GM19455 (cell line): ENCODE data around the gene RETREG2.

Experiments
- ATAC-seq: cut with Tn5 transposase; IDR thresholded peaks from one replicate; pipeline ENCODE4 v1.9.1; 2021; ENCODE audit not compliant: unreplicated experiment

Gene RETREG2

DNA sequence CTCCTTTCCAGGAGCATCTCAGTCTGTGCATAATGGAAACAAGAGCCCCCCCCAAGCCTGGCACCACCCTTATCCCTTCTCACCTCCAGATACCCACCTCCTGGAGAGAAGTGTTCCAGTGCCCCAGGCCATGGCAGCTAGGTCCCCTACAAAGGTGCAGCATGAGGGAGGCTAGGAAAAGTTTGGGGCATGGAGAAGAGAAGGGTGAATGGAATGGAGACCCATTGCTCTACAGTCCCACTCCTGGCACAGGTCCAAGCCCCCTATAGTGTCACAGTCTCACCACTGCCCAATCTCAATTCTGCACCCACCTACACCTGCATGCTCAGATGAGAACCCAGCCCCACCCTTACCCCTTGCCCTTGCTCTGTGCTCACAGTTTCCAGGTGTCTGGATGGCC, 9.1 kb upstream of the RETREG2 start:
- no peak for ATAC-seq

DNA sequence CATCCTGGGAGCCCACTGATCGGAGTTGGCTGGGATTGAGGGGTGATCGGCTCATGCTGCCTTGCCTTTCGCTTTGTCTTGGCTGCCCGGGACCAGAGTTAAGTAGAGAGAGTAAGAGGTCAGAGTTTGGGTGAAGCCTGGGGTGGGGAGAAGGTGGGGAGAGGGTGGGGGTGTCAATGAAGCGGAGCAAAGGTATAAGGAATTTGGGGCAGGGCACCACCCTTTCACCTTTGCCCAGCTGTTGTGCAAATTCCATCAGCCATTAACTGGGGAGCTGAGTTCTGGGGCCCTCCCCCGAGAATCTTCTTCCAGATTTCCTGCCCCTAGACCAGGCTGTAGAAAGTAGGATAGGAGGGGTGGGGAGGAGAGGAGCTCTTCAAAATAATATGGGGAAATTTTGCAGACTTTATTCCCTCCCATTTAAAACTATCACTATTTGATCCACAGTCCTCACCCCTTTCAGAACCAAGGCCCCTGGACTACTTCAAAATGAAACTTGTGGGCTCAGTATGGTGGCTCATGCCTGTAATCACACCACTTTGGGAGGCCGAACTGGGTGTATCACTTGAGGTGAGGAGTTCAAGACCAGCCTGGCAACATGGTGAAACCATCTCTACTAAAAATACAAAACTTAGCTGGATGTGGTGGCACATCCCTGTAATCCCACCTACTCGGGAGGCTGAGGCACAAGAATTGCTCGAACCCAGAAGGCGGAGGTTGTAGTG, 8.0 kb upstream of the RETREG2 start, which contains the start of gene SLC23A3:
Gene SLC23A3 (minus strand): TSS at position 100 of the 725 bp plus-strand sequence. CDS start 45 bp downstream, at position 55.
- no peak for ATAC-seq

DNA sequence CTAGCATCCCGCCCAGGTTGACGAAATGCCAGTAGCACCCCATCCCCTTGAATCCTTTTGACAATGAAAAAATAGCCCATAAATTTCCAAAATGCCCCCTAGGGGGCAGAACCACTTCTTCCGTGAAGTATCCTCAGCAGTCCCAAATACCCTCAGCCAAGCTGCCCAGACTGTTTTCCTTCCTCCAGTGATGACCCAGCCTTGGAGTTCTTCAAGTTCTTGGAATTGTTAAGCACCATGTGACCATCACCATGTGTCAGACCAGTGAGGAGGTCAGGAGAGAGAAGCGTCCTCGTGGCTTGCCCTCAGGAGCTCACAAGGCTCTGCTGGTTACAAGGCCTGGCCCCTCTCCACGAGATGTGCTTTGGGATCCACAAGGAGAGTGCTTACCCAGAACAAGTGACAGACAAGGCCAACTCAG, 6.8 kb upstream of the RETREG2 start:
- no peak for ATAC-seq

DNA sequence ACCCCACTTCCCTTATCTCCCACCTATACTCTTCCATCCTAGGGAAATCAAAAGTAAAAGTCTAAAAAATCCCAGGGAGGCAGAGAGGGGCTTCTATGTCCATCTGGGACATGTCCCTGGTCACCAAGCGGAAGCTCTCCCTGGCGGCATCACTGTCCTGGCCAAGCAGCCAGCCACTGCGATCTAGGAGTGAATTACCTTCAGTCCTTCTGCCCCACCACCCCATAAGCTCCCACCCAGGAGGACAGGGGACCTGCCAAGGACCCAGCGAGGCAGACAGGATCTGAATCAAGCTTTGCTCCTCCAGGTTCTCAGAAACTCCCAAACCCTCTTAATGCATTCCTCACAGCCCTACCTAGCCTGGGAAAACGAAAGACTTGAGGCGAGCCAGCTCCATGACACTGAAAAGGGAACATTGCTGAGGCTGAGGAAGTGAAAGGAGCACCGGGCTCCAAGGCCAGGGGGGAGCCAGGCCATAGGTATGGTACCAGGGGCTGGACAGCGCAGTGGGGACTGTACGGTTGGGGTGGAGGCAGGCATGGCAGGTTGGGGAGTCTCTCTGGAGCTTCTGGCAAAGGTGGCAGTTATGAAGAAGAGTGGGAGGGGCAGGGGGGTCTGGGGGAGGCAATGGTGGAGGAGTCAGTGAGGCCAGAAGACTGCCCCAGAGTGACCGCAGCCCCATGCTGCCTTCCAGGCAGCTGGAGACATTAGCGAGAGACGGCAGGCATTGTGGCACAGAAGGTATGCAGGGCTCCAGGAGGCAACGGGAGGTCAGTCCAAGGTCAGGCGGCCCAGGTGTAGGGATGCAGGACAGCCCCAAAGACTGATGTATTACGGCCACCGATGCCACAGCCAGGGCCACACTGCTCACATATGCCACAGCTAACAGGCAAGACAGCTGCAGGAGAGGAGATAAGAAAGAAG, 5.6 kb upstream of the RETREG2 start:
- ATAC-seq: no peak

DNA sequence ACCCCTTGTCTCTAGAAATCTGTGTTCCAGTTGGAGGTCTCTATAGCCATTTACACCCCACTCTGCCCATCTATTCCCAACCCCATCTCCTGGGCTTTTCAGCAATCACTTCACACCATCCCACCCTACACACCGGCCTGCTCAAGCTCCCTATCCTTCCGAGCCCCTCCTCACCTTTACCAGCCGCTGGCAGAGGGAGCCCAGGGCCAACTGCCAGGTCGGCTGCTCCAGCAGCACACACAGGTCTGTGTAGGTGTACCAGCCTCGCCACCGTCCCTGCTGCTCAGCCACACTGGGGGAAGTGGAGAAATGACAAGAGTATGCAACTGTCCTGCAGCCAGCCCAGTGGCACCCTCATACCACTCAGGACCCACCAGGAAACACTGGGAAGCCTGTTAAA, 4.9 kb upstream of the RETREG2 start:
- no peak for ATAC-seq

DNA sequence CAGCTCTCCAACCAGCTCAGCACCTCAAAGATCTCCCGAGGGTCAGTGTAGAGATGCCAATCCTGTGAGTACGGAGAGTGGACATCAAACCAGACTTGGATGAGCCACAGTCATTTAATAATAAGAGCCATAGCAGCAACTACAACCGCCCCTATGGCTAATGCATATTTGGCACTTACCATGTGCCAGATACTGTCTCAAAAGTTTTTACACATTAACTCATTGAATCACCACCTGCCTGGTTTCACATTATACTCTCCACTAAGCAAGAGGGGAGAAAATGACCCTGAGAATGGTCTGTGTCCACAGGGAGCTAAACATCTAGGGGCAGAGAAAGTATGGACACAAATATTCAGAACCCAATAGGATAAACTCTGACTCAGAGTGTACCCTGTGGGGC, 3.9 kb upstream of the RETREG2 start:
- ATAC-seq: no peak

DNA sequence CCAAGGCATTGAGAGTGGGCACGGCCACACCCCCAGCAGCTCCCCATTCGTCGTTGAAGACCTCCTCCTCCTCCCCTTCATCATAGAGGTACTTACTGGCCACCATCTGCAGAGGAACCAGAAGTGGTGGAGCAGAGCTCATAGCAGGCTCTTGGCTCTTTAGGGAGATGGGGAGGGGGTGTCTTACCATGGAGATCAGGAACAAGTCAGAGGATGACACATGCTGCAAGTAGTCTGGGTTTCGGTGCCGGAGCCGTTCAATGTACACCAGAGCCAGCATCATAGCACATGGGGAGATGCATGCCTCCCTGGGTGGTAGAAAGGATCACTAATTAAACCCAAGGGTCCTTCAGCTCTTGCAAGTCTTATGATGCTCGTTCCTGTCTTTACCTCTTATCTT, 3.3 kb upstream of the RETREG2 start:
- ATAC-seq: no peak

DNA sequence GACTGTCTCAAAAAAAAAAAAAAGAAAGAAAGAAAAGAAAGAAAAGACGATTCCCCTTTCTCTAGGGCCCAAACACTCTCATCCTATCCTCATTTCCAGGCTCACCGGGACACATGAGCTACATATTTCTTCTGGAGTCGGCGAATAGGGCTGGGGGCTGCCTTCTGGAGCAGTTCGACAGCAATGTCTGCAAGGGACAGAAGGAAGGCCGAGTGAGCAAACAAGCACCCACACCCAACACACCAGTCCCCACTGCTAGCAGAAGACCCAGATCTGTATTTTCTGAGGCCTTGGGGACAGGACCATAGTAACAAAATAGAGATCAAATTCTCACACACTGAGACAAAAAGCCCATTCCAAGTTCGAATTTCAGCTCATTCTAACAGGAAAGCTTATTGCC, 2.6 kb upstream of the RETREG2 start:
- no peak for ATAC-seq

DNA sequence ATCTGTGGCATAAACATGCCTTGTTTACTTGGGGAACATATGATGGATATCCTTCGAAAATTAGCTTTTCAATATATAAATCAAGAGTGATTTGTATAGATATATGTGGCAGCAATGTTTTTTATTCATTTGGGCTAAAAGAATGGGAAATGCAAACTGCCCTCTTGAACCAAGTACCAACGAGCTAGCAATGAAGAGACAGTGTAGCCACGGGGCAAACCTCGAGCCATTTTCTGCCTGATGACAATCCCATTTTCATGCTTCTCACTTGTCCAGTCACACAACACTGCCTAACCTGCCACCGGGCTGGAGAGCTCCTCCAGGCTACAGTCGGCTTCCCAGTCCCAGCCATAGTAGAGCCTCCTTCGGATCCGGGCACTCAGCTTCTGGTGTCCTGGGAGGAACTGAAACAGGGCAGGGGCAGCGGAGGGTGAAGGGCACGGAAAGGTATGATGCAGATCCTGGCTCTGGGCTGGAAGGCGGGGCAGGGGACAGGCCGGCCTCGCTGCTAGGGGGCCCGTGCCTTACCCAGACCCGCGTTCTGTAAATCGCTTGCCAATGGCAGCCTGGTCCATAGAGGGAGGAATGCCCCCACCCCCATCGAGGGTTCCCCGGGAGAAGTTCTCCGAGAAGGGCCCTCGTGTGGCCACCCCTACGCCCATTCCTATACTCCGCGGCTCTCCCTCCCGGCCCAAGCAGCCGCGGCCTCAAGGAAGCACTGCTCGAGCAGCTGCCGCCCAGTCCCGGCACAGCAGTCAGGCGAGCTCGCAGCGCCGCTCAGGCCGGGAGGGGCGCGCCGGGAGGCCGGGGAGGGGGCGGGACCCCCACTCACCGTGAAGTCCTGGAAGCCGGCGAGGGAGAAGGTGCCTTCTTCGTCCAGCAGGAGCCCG, 1.9 kb upstream of the RETREG2 start:
- ATAC-seq: peak; percentile 25

DNA sequence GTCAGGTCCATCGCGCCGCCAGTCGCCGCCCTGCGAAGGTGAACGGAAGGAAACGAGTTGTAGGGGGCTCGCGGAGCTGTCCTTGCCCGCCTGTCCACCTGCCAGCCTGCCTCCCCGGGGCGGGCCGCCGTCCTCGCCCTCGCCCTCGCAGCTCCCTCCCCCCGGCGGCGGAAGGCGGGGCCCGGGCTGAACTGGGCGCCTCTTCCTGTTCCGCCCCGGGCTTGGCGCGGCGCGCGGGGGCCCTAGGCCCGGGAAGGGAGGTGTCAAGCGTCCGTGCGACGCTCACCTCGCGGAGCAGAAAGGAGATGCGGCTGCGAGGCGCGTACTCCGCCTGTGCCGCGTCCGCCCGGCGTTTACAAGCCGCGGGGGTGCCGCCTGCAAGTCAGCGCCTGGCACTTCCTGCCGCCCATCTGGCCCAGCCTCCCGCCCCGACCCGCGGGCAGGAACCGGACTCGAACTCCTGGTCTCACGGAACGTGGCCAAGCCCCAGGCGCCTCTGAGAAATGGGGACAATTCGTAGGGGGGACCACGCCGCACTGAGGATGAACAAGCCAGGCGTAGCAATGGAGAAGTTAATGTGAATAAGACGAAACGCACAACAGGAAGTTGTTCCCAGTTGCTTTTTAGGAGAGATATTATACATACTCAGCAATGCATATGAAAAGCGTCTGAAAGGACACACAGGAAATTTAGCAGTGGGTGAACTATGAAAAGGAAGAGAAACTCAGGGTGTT, 1.1 kb upstream of the RETREG2 start, which contains the start of gene CNPPD1:
Gene CNPPD1 (minus strand): TSS at position 108 of the 734 bp plus-strand sequence. CDS start 97 bp downstream, at position 11.
- ATAC-seq: peak; percentile 70

DNA sequence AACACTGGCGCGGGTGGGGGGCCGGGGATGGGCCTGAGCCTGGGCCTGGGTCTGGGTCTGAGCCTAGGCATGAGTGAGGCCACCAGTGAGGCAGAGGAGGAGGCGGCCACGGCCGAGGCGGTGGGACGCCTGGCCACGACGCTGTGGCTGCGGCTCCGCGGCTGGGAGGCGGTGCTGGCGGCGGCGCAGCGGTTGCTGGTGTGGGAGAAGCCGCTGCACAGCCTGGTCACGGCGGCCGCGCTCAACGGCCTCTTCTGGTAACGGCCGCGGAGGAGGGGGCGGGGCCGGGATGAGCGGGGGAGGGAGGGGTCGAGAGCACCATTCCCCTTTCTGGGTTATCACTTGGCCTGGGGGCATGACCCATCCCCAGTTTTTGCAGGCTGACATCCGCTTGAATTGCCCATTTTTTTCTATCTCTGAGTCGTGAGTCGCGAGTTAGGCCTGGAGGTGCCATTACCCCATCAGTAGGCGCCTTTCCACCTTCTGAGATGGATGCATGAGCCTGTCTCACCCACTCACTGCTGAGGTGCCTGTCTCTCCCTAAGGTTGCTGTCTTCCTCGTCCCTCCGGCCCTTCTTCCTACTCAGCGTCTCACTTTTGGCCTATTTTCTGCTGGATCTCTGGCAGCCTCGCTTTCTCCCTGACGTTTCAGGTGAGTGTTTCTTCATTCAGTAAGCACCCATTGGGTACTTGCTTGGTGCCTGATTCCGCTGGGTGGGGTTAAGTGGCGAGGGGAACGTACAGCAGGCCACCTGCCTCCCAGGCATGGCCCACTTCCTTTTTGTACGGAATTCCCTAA, 501 bp downstream of the RETREG2 start:
- peak; percentile 11 for ATAC-seq

DNA sequence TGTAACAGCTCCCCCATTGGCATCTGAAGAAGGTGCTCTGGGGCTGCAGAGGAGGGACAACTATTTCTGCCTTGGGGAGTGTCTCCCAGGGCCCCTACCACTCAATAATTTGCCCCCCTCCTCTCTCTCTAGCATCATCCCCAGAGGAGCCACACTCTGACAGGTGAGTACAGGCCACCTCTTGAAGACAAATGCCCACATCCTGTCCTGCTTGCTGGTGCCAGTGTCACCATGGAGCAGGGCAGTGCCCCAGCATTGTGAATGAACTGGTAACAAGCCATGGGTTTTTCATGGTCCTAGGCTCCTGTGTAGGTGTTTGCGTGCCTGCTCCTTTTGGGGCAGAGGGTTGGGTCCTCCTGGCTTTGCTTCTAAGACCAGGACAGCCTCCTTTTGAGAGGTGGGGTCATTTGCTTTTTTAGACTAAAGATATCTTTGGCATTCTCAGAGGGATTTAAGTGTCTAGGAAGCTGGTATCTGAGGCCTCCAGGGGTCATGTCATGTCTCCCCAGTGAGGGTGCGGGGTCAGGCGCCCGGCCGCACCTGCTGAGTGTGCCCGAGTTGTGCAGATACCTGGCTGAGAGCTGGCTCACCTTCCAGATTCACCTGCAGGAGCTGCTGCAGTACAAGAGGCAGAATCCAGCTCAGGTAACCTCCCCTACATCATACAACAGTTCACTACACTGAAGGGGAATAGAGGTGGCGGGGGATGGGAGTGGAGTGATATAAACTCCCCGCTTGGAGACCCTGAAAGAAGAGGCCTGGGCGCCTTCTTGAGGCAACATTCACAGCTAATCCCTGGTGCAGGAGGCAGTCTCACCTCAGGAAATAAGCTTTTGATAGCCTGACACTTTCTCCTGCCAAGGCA, 1.8 kb downstream of the RETREG2 start:
- no peak for ATAC-seq

DNA sequence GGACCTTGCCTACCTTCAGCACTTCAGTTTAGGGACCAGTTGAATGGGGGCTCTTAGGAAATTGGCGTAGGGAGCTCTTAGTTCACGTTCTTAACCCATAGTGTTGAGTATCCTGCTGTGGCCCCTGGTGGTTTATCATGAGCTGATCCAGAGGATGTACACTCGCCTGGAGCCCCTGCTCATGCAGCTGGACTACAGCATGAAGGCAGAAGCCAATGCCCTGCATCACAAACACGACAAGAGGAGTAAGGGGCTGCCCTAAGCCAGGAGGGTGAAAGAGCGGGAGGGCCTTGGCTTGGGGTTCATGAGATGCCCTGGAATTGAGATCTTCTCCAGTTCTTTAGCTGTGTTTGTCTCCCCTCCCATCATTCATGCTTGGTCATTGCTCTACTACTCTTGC, 2.9 kb downstream of the RETREG2 start:
- no peak for ATAC-seq

DNA sequence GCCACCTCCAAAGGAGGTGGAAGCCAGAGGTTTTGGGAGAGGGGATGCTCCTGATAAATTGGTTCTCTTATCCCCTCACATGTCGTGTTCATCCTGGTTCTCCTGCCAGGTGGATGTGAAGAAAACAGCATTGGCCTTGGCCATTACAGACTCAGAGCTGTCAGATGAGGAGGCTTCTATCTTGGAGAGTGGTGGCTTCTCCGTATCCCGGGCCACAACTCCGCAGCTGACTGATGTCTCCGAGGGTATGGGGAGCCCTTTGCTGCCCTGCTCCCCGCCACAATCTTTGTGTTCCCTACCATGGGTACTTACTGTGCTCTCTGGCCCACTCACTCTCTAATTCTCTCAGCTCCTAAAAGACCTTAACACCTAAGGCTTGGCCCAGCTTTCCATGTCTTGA, 3.5 kb downstream of the RETREG2 start:
- no peak for ATAC-seq

DNA sequence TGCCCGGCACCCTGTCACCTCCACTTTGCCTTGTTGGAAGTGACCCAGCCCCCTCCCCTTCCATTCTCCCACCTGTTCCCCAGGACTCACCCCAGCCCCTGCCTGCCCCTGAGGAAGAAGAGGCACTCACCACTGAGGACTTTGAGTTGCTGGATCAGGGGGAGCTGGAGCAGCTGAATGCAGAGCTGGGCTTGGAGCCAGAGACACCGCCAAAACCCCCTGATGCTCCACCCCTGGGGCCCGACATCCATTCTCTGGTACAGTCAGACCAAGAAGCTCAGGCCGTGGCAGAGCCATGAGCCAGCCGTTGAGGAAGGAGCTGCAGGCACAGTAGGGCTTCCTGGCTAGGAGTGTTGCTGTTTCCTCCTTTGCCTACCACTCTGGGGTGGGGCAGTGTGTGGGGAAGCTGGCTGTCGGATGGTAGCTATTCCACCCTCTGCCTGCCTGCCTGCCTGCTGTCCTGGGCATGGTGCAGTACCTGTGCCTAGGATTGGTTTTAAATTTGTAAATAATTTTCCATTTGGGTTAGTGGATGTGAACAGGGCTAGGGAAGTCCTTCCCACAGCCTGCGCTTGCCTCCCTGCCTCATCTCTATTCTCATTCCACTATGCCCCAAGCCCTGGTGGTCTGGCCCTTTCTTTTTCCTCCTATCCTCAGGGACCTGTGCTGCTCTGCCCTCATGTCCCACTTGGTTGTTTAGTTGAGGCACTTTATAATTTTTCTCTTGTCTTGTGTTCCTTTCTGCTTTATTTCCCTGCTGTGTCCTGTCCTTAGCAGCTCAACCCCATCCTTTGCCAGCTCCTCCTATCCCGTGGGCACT, 4.5 kb downstream of the RETREG2 start:
- no peak for ATAC-seq

DNA sequence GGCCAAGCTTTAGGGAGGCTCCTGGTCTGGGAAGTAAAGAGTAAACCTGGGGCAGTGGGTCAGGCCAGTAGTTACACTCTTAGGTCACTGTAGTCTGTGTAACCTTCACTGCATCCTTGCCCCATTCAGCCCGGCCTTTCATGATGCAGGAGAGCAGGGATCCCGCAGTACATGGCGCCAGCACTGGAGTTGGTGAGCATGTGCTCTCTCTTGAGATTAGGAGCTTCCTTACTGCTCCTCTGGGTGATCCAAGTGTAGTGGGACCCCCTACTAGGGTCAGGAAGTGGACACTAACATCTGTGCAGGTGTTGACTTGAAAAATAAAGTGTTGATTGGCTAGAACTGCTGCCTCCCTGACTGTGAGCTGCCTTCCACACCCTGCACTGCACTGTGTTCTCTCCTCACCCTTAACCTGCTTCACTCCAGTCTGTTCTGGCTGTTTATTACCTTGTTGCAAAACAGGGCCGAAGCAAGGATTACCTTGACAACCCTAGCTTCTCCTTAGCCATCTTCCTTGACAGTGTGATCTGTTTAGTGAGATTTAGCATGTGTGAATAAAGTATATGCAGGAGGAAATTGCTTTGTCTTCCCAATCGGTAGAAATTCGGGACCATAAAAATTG, 5.2 kb downstream of the RETREG2 start:
- ATAC-seq: no peak

DNA sequence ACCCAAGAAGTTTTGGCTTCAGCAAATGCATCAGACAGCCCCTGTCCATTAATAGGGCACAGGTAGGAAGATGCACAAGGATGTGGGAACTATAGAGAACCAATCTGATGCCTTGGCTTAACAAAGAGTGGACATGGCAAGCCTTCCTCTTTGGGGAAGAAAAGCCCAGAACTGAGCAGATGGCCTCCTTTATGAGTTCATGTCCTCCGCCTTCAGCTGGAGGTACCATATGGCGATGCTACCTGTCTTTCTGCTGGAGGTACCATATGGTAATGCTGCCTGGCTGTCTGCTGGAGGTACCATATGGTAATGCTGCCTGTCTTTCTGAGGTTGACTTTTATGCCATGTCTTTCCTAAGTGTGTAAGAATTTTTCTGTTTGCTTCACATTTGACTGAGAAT, 6.0 kb downstream of the RETREG2 start:
- no peak for ATAC-seq
